ENCODE measurements around the gene HABP4.

HABP4 gene

DNA sequence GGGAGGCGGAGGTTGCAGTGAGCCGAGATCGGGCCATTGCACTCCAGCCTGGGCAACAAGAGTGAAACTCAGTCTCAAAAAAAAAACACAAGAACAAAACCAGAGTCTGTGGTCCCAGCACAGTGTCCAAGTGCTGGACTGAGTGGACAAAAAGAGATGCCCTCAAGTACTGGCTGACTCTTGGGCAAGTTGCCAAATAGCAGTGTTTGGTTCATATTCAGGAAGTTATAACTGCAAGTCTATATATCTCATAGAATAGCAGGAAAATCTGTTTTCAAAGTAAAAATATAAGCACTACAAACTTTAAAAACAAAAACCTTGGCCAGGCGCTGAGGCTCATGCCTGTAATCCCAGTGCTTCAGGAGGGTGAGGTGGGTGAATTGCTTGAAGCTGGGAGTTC lies 7.3 kb downstream of the HABP4 start:
- TF ChIP-seq, protein P1, sequence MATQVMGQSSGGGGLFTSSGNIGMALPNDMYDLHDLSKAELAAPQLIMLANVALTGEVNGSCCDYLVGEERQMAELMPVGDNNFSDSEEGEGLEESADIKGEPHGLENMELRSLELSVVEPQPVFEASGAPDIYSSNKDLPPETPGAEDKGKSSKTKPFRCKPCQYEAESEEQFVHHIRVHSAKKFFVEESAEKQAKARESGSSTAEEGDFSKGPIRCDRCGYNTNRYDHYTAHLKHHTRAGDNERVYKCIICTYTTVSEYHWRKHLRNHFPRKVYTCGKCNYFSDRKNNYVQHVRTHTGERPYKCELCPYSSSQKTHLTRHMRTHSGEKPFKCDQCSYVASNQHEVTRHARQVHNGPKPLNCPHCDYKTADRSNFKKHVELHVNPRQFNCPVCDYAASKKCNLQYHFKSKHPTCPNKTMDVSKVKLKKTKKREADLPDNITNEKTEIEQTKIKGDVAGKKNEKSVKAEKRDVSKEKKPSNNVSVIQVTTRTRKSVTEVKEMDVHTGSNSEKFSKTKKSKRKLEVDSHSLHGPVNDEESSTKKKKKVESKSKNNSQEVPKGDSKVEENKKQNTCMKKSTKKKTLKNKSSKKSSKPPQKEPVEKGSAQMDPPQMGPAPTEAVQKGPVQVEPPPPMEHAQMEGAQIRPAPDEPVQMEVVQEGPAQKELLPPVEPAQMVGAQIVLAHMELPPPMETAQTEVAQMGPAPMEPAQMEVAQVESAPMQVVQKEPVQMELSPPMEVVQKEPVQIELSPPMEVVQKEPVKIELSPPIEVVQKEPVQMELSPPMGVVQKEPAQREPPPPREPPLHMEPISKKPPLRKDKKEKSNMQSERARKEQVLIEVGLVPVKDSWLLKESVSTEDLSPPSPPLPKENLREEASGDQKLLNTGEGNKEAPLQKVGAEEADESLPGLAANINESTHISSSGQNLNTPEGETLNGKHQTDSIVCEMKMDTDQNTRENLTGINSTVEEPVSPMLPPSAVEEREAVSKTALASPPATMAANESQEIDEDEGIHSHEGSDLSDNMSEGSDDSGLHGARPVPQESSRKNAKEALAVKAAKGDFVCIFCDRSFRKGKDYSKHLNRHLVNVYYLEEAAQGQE (IDR thresholded peaks at IDR 0.05; ENCODE audit: insufficient read depth in 1 of 2, low read depth in 2 of 2, low read length in 2 of 2), result no peak
- TF ChIP-seq POLR2AphosphoS5 (IDR thresholded peaks at IDR 0.05; ENCODE audit: low read depth, low read length), result no peak
- TF ChIP-seq TAF1 (IDR thresholded peaks at IDR 0.05; ENCODE audit: borderline replicate concordance, insufficient read depth, low read length), result no peak
- no peak for TF ChIP-seq SIN3A (IDR thresholded peaks at IDR 0.05; ENCODE audit: borderline replicate concordance, insufficient read depth, low read length)
- no peak for TF ChIP-seq FOXP2 (optimal IDR thresholded peaks at IDR 0.05; ENCODE audit: borderline replicate concordance, extremely low read depth, extremely low read length, insufficient read depth)

DNA sequence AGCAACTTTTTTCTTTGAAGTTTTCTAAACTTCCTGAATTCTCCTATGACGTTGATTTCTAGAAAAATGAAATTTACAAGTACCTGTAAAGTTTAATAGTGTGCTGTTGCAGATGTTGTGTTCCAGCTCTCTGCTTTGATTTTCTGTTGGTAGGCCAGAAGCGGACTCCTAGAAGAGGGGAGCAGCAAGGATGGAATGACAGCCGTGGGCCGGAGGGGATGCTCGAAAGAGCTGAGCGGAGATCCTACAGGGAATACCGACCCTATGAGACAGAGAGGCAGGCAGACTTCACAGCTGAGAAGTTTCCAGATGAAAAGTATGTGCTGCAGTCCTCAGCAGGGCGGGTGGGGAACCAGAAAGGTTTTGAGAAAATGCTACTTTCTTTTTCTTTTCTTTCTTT lies 8.3 kb downstream of the HABP4 start:
- no peak for TF ChIP-seq POLR2AphosphoS5 (IDR thresholded peaks at IDR 0.05; ENCODE audit: low read depth, low read length)
- no peak for TF ChIP-seq FOXP2 (optimal IDR thresholded peaks at IDR 0.05; ENCODE audit: borderline replicate concordance, extremely low read depth, extremely low read length, insufficient read depth)
- TF ChIP-seq, protein P1 (IDR thresholded peaks at IDR 0.05; ENCODE audit: insufficient read depth in 1 of 2, low read depth in 2 of 2, low read length in 2 of 2), result no peak
- no peak for TF ChIP-seq TAF1 (IDR thresholded peaks at IDR 0.05; ENCODE audit: borderline replicate concordance, insufficient read depth, low read length)
- no peak for TF ChIP-seq SIN3A (IDR thresholded peaks at IDR 0.05; ENCODE audit: borderline replicate concordance, insufficient read depth, low read length)

DNA sequence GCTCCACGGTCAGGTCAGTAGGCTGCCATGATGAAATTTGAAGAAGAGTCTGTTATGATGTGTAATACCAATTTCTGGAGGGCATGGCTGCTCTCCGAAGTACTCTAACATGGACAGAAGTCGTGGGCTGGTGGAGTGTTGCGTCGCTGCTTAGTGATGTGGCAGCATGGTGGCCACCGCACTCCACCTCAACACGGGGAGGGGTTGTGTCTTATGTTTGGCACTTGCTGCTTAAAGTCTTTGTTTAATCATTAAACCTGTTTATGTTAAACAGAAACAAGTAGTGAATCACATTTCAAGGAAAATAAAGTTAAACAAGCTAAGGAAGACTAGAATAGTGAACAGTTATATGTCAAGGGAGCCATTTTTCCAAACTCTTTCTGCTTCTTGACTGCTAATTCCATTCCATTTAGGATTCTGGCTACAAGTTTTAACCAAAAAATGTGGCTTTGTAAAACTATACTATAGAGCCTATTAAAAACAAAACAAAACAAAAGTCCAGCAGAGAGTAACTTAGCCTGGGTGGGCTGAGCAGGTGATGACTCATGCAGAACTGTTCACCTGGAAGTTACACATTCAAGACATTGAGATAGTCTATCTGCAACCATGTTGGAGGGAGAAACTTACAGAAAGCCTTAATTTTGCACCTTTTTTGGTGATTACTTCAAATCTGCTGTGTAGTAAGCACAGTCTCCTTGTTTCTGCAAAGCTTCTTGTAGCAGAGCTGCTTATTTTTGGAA lies 9.5 kb downstream of the HABP4 start:
- TF ChIP-seq TAF1 (IDR thresholded peaks at IDR 0.05; ENCODE audit: borderline replicate concordance, insufficient read depth, low read length), result no peak
- no peak for TF ChIP-seq SIN3A (IDR thresholded peaks at IDR 0.05; ENCODE audit: borderline replicate concordance, insufficient read depth, low read length)
- no peak for TF ChIP-seq FOXP2 (optimal IDR thresholded peaks at IDR 0.05; ENCODE audit: borderline replicate concordance, extremely low read depth, extremely low read length, insufficient read depth)

DNA sequence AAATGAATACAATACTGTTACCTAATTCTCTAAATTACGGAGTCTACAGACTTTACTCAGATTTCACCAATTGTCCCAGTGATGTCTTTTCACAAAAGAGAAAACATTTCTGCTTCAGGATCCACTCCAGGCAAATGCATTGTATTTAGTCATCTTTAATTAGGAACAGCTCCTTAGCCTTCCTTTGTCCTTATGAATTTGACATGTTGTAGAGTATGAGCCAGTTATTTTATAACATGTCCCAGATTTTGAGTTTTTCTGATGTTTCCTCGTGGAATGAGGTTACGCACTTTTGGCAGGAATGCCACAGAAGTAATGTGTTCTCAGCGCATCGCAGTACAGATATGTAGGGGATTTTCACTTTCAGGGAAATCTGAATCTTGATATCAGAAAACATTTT lies 10.5 kb downstream of the HABP4 start:
- TF ChIP-seq, protein P1 (IDR thresholded peaks at IDR 0.05; ENCODE audit: insufficient read depth in 1 of 2, low read depth in 2 of 2, low read length in 2 of 2), result no peak
- TF ChIP-seq FOXP2 (optimal IDR thresholded peaks at IDR 0.05; ENCODE audit: borderline replicate concordance, extremely low read depth, extremely low read length, insufficient read depth) (no peak), POLR2AphosphoS5 (IDR thresholded peaks at IDR 0.05; ENCODE audit: low read depth, low read length) (no peak), TAF1 (IDR thresholded peaks at IDR 0.05; ENCODE audit: borderline replicate concordance, insufficient read depth, low read length) (no peak), SIN3A (IDR thresholded peaks at IDR 0.05; ENCODE audit: borderline replicate concordance, insufficient read depth, low read length) (no peak)

DNA sequence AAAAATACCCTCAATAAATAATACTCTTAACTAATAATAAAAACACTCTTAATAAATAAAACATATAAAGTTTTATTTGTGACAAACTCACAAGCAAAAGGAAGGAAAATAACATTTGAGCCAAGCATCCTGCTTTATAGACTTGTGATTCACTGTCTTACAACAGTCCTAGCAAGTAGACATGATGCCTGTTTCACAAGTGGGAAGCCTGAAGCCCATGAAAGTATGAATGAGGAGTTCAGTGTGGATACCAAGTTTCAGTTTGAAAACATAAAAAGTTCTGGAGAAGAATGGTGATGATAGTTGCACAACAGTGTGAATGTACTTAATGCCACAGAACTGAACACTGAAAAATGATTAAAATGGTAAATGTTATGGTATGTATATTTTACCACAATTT lies 10.9 kb downstream of the HABP4 start:
- TF ChIP-seq, protein P1 (IDR thresholded peaks at IDR 0.05; ENCODE audit: insufficient read depth in 1 of 2, low read depth in 2 of 2, low read length in 2 of 2), result no peak
- TF ChIP-seq SIN3A (IDR thresholded peaks at IDR 0.05; ENCODE audit: borderline replicate concordance, insufficient read depth, low read length) (no peak), TAF1 (IDR thresholded peaks at IDR 0.05; ENCODE audit: borderline replicate concordance, insufficient read depth, low read length) (no peak), POLR2AphosphoS5 (IDR thresholded peaks at IDR 0.05; ENCODE audit: low read depth, low read length) (no peak), FOXP2 (optimal IDR thresholded peaks at IDR 0.05; ENCODE audit: borderline replicate concordance, extremely low read depth, extremely low read length, insufficient read depth) (no peak)

All from PFSK-1 (cell line).